ENCODE measurements around the gene PVR.
"Not testable (repeated sequence)": the region's sequence is repeated elsewhere in the genome, so short reads cannot be mapped to it uniquely, and the experiment has no call there.

Gene PVR

DNA sequence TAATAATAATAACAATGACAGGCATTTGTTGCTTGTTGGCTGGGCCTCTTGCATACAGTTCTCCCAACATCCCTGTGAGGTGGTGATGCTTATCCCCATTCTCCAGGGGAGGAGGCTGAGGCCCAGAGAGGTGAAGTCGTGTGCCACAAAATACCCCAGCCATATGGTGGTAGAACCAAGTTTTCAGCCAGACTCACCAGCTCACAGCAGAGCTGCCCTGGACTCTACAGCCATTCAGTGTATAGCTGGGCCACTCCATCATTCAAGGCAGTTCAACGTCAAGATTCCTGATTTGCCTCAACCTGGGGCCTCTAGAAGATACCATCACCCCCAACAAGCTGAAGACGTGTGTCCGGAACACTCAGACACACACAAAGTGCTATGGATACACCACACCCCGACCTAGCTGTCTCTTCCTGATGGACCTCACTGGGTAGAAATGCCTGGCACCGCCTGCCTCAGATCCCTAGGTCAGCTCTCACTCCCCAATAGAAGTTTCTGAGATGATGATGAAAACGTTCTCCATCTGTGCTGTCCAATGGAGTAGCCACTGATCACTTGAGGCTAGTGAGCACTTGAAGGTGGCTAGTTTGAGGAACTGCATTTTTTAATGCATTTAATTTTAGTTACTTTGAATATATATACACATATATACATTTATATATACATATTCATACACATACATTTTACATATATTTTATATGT, 23.3 kb downstream of the PVR start:
- DNase-seq (ENCODE audit: extremely low read depth, low read depth) = no peak
- no peak for TF ChIP-seq CTCF (IDR thresholded peaks at IDR 0.05; ENCODE audit: low read depth, low read length)

DNA sequence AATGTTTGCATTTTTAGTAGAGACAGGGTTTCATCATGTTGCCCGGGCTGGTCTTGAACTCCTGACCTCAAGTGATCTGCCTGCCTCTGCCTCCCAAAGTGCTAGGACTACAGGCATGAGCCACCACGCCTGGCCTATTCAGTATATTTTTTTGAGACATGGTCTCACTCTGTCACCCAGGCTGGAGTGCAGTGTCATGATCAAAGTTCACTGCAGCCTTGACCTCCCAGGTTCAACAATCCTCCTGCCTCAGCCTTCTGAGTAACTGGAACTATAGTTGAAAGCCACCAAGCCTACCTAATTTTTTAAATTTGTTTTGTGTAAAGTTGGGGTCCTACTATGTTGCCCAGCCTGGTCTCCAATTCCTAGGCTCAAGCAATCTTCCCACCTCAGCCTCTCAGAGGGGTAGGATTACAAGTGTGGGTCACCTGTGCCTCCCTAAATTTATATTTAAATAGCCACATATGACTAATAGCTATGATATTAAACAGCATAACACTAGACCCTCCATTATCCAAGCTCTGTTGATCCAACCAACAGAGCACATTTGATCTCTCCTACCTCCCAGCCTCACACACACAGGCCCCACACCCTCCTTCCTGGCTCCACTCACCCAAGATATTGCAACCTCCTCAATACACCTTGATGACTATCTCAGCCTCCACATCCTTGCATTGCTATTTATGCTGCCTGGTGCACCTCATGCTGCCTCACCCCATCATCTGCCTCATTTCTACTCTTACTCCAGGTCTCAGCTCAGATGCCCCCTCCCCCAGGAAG, 25.5 kb downstream of the PVR start:
- no peak for DNase-seq (ENCODE audit: extremely low read depth, low read depth)
- TF ChIP-seq CTCF (IDR thresholded peaks at IDR 0.05; ENCODE audit: low read depth, low read length) = no peak

GRCh38 chr19:44670027-44670426, 26.3 kb downstream of the PVR start:
- DNase-seq (ENCODE audit: extremely low read depth, low read depth) = not testable (repeated sequence)

DNA sequence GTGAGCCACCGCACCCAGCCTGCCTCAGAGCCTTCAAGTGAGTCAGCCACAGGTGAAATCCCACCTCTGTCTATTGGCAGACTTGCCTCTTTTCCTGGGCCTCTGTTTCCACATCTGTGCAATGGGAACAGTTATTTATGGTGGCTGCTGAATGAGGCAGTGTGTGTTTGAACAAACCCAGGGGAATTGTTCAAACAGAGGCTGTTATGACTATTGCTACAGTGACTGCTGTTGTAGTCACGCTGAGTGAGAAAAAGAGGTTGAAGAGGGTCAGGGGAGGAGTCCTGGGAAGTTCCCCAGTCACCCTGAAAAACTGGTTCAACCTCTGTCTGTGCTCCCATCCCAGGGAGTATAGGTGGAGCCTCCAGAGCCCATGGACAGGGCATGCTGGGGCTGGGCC, 27.7 kb downstream of the PVR start, which contains the start of gene CEACAM19:
Gene CEACAM19 (plus strand): TSS at position 83 of the 400 bp plus-strand sequence. CDS start 450 bp downstream, outside the sequence.
- TF ChIP-seq CTCF (IDR thresholded peaks at IDR 0.05; ENCODE audit: low read depth, low read length) = no peak

DNA sequence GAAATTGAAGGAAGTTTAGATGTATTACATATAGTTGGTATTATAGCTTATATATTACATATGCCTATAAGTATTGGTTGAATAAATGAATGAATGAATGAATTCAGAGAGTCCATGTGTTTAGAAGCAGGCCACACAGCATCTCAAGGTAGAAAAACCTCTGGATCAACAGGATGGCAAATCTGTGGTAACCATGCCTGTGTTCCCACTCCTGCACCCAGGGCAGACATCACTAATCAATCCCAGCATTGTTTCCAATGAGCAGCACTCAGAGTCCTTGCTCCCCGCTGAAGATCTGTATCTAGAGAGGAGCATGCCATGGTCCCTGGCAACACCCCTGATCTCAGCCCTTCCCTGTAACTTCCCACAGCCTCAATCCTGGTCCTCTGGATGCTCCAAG, 28.5 kb downstream of the PVR start:
- TF ChIP-seq CTCF (IDR thresholded peaks at IDR 0.05; ENCODE audit: low read depth, low read length) = no peak
- no peak for DNase-seq (ENCODE audit: extremely low read depth, low read depth)

More for the DNA sequence above, 27.7 kb downstream of the PVR start, which contains the start of gene CEACAM19:
- no peak for DNase-seq (ENCODE audit: extremely low read depth, low read depth)

- TF ChIP-seq CTCF (IDR thresholded peaks at IDR 0.05; ENCODE audit: low read depth, low read length) = no peak
- no peak for DNase-seq (ENCODE audit: extremely low read depth, low read depth)
Measured at GRCh38 chr19:44673510-44673909, 29.8 kb downstream of the PVR start.

DNA sequence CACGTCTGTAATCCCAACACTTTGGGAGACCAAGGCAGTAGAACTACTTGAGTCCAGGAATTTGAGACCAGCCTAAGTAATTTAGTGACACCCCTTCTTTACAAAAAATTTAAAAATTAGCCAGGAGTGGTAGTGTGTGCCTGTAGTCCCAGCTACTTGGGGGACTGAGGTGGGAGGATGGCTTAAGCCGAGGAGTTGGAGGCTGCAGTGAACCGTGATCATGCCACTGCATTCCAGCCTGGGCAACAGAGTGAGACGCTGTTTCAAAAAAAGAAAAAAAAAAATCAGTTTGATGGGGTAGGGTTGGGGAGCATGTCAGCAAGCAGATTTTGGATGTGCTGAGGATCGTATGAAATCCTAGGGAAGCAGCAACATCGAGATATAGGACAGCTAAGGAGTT, 31.8 kb downstream of the PVR start:
- TF ChIP-seq CTCF (IDR thresholded peaks at IDR 0.05; ENCODE audit: low read depth, low read length) = no peak
- DNase-seq (ENCODE audit: extremely low read depth, low read depth) = no peak
